ENCODE data around the gene SORCS2. TPM values are rescaled to one million over a fixed set of nuclear protein-coding genes. Genes with fewer than 3 reads are reported as not detected.

SORCS2 gene
- total RNA-seq, 1 experiment from 2014 or later = not detected

DNA sequence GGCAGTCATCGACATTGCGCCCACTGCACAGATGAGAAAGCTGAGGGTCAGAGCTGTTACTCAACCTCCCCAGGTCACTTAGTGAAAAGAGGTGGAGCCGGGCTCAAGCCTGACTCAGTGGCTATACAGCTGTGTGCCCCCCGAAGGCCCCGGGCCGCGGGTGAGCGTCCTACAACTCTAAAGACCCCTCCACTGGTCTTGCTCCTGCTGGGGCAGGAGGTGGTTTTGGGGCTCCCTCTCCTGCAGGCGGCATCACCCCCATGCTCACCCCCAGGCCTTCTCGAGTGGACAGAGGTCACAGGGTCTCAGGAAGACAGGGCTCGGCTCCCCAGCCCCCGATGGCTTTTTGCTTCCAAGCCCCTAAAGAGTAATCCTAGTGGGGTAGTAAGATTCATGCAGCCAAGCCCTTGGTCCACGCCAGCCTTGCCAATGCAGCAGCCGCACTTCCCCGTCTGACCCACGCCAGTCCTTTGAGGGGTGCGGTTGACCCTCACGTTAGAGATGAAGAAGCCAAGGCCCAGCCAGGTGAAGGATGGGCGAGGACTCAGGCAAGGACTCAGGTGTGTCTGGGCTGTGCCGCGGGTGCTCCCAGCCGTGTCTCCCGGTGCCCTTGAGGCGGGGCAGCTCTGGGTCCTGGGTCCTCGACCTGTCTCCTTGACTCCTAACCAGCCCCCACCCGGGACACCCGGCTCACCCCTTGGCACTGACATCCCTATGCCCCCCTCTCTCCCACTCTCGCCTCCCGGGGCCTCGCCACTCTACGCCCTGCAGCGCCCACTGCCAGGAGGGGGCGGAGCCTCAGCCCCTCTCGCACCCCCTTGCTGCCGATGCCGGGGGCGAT lies 547.0 kb downstream of the SORCS2 start:
- no TSS peak for BruUV-seq (replicated peaks)
- no peak overlapping the region for H3K4me3 Mint-ChIP-seq (ENCODE audit: low read depth, unreplicated experiment)

DNA sequence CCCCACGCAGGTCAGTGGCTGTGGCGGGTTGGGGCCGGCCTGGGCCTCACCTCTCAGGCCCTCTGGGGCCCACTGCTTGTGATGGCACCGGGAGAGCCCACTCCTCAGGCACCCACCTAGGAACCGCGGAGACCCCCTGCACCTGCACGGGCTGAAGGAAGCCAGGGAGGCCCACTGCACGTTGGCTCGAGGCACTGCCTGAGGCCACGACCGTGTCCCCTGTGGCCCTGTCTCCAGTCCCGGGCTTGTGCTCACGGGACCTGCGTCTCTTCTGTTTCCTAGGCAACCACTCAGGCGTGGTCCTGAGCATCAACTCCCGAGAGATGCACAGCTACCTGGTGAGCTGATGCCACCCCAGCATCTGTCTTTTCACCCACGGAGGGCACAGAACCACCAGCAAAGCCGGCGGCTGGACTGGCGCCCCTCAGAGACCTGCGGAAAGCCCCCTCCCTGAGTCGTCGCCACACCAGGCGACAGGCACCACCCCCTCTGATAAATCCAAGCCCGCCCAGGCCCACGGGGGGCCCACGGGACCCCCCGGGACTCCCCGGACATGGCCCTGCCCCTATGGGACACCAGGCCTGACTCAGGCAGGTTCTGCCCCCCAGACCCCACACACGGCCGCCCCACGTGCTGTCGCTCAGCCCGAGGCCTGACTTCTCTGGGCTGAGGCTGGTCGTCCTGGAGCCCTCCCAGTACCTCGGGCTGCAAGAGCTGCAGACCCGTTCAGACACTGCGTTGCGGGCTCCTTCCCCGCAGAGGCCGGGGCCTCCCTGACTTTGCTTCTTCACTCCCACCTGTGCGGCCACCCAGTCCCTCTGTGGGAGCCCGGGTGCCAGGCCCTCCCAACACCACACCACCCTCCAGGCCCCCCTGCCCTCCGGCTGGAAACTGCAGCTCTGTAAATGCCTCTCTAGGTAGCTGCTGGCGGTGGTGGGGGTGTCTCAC lies 547.9 kb downstream of the SORCS2 start:
- H3K9me3 Mint-ChIP-seq (ENCODE audit: low read depth, unreplicated experiment) = no peaks in the 10 kb centered on the region
- no peak overlapping the region for H3K4me3 Mint-ChIP-seq (ENCODE audit: low read depth, unreplicated experiment)
- no TSS peak for BruUV-seq (replicated peaks)
- CTCF ChIA-PET = no interaction called here
- no peaks in the 10 kb centered on the region for H3K4me1 Mint-ChIP-seq (ENCODE audit: low read depth, unreplicated experiment)
- no peaks in the 10 kb centered on the region for H3K36me3 Mint-ChIP-seq (ENCODE audit: insufficient read depth, unreplicated experiment)
- intact Hi-C loops (cut with micrococcal nuclease; ENCODE audit: unreplicated experiment) = no loop called here
- H3K27ac Mint-ChIP-seq (ENCODE audit: unreplicated experiment) = no peak overlapping the region
- TF ChIP-seq CTCF (IDR thresholded peaks at IDR 0.05; ENCODE audit: unreplicated experiment) = no peak
- DNase-seq = no peak
- H3K27me3 Mint-ChIP-seq (ENCODE audit: unreplicated experiment) = peaks cover 20% of the 10 kb centered on the region

More for the DNA sequence above, 547.0 kb downstream of the SORCS2 start:
- no peak for TF ChIP-seq CTCF (IDR thresholded peaks at IDR 0.05; ENCODE audit: unreplicated experiment)
- Mint-ChIP-seq H3K4me1 (ENCODE audit: low read depth, unreplicated experiment) (no peaks in the 10 kb centered on the region), H3K9me3 (ENCODE audit: low read depth, unreplicated experiment) (no peaks in the 10 kb centered on the region), H3K27me3 (ENCODE audit: unreplicated experiment) (peaks cover 29% of the 10 kb centered on the region), H3K27ac (ENCODE audit: unreplicated experiment) (no peak overlapping the region), H3K36me3 (ENCODE audit: insufficient read depth, unreplicated experiment) (no peaks in the 10 kb centered on the region)
- intact Hi-C loops (cut with micrococcal nuclease; ENCODE audit: unreplicated experiment) = no loop called here
- no peak for DNase-seq
- CTCF ChIA-PET = no interaction called here

DNA sequence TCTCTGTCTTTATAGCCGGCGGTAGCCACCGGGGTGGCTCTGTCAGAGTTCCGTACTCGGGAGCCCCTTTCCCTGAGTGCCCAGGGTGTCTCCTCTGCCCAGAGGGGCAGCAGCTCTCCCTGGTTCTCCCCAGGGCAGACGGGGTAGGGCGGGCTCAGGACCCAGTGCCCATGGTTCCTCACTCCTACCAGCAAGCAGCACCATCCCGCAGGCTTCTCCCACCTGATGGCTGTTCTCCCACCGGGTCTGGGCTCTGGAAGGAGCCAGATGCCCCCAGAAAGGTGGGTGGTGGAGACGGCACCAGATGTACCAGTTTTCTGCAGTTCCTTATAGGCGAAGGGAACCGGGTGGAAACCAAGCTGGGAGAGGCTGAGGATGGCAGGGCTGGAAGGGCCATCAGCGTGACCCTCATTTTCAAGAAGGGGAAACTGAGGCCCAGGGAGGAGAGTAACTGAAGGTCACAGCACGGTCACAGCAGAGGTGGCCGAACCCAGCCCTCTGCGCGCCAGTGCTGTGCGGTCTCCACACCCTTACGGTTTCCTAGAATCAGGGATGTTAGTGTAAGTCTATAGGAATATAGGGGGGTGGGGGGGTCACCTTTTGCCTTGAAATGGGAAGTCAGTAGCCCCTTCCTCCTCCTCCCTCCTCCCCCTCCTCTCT lies 548.7 kb downstream of the SORCS2 start:
- H3K27me3 Mint-ChIP-seq (ENCODE audit: unreplicated experiment) = peaks cover 12% of the 10 kb centered on the region
- BruUV-seq (replicated peaks) = no TSS peak
- no peaks in the 10 kb centered on the region for H3K36me3 Mint-ChIP-seq (ENCODE audit: insufficient read depth, unreplicated experiment)
- CTCF ChIA-PET = no interaction called here
- DNase-seq = no peak
- TF ChIP-seq CTCF (IDR thresholded peaks at IDR 0.05; ENCODE audit: unreplicated experiment) = no peak
- intact Hi-C loops (cut with micrococcal nuclease; ENCODE audit: unreplicated experiment) = no loop called here
- no peaks in the 10 kb centered on the region for H3K4me1 Mint-ChIP-seq (ENCODE audit: low read depth, unreplicated experiment)
- no peak overlapping the region for H3K4me3 Mint-ChIP-seq (ENCODE audit: low read depth, unreplicated experiment)
- no peak overlapping the region for H3K27ac Mint-ChIP-seq (ENCODE audit: unreplicated experiment)
- H3K9me3 Mint-ChIP-seq (ENCODE audit: low read depth, unreplicated experiment) = no peaks in the 10 kb centered on the region
